ENCODE results near the gene TKT.

DNA sequence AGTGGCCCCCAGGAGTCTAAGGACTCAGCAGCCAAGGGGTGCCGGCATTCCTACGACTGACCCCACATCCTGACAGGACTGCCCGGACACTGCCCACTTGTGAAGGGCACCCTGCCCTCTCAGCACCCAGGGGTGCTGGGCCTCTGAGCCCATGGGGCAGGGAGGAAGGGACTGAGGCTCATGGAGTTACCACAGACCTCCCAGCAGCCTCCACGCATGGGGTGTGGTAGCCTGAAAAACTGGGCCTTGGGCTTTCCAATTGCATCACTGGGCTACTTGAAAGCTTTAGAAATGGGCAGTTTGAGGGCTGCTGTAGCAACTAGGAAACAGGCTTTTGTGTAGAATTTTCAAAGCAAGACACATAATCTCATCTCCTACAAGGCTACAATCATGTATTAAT, 13.2 kb downstream of the TKT start:
- TF ChIP-seq EZH2 (IDR thresholded peaks at IDR 0.05; ENCODE audit: borderline replicate concordance, insufficient read depth, low read length, poor library complexity, severe bottlenecking) (no peak), POLR2AphosphoS5 (IDR thresholded peaks at IDR 0.05) (no peak)
- TF ChIP-seq, protein P1, sequence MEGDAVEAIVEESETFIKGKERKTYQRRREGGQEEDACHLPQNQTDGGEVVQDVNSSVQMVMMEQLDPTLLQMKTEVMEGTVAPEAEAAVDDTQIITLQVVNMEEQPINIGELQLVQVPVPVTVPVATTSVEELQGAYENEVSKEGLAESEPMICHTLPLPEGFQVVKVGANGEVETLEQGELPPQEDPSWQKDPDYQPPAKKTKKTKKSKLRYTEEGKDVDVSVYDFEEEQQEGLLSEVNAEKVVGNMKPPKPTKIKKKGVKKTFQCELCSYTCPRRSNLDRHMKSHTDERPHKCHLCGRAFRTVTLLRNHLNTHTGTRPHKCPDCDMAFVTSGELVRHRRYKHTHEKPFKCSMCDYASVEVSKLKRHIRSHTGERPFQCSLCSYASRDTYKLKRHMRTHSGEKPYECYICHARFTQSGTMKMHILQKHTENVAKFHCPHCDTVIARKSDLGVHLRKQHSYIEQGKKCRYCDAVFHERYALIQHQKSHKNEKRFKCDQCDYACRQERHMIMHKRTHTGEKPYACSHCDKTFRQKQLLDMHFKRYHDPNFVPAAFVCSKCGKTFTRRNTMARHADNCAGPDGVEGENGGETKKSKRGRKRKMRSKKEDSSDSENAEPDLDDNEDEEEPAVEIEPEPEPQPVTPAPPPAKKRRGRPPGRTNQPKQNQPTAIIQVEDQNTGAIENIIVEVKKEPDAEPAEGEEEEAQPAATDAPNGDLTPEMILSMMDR (IDR thresholded peaks at IDR 0.05; ENCODE audit: poor library complexity, severe bottlenecking) = no peak

Measured in neural cell (in vitro differentiated cells).